ENCODE measurements around the gene NSMCE1. TPM values are rescaled to one million over a fixed set of nuclear protein-coding genes. Genes with fewer than 3 reads are reported as not detected.
"Not testable (repeated sequence)": the region's sequence is repeated elsewhere in the genome, so short reads cannot be mapped to it uniquely, and the experiment has no call there.

Gene NSMCE1
- total RNA-seq, 1 experiment from 2014 or later = 39.5 TPM

- Histone ChIP-seq H3K27ac (no peak overlapping the region), H3K36me3 (no peaks in the 10 kb centered on the region), H3K4me3 (no peak overlapping the region), H3K9me3 (replicated peaks) (no peaks in the 10 kb centered on the region), H3K27me3 (no peaks in the 10 kb centered on the region), H3K4me1 (peaks cover 32% of the 10 kb centered on the region)
- no peak for DNase-seq
Observed at GRCh38 chr16:27220120-27220519, 48.5 kb downstream of the NSMCE1 start.

GRCh38 chr16:27219161-27219560 is 49.4 kb downstream of the NSMCE1 start:
- no peak for DNase-seq
- Histone ChIP-seq H3K27ac (no peak overlapping the region), H3K27me3 (no peaks in the 10 kb centered on the region), H3K9me3 (replicated peaks) (no peaks in the 10 kb centered on the region), H3K36me3 (no peaks in the 10 kb centered on the region), H3K4me1 (peaks cover 31% of the 10 kb centered on the region), H3K4me3 (no peak overlapping the region)

GRCh38 chr16:27218756-27219155 is 49.8 kb downstream of the NSMCE1 start:
- Histone ChIP-seq H3K27me3 (no peaks in the 10 kb centered on the region), H3K4me1 (peaks cover 27% of the 10 kb centered on the region), H3K4me3 (no peak overlapping the region), H3K27ac (no peak overlapping the region), H3K9me3 (replicated peaks) (no peaks in the 10 kb centered on the region), H3K36me3 (no peaks in the 10 kb centered on the region)
- no peak for DNase-seq

GRCh38 chr16:27217256-27217655 is 51.3 kb downstream of the NSMCE1 start:
- H3K27me3 ChIP-seq = no peaks in the 10 kb centered on the region
- no peak overlapping the region for H3K27ac ChIP-seq
- DNase-seq = peak; percentile 59 to 79
- H3K36me3 ChIP-seq = no peaks in the 10 kb centered on the region
- peaks cover 13% of the 10 kb centered on the region for H3K4me1 ChIP-seq
- H3K9me3 ChIP-seq (replicated peaks) = no peaks in the 10 kb centered on the region
- no peak overlapping the region for H3K4me3 ChIP-seq

- Histone ChIP-seq H3K27ac (no peak overlapping the region), H3K4me1 (peaks cover 5% of the 10 kb centered on the region; the same call in 1 of the 2 replicates), H3K9me3 (replicated peaks) (no peaks in the 10 kb centered on the region), H3K36me3 (no peaks in the 10 kb centered on the region), H3K4me3 (no peak overlapping the region), H3K27me3 (no peaks in the 10 kb centered on the region)
- DNase-seq = no peak
Observed at GRCh38 chr16:27216297-27216885, 52.2 kb downstream of the NSMCE1 start.

GRCh38 chr16:27215660-27216059 is 52.9 kb downstream of the NSMCE1 start:
- H3K27ac ChIP-seq = no peak overlapping the region
- no peaks in the 10 kb centered on the region for H3K27me3 ChIP-seq
- no peaks in the 10 kb centered on the region for H3K9me3 ChIP-seq (replicated peaks)
- H3K4me1 ChIP-seq = peaks cover 4% of the 10 kb centered on the region; the same call in 1 of the 2 replicates
- no peak overlapping the region for H3K4me3 ChIP-seq
- H3K36me3 ChIP-seq = no peaks in the 10 kb centered on the region; the same call in 1 of the 2 replicates
- DNase-seq = no peak

- peaks cover 4% of the 10 kb centered on the region; the same call in 1 of the 2 replicates for H3K4me1 ChIP-seq
- no peaks in the 10 kb centered on the region for H3K9me3 ChIP-seq (replicated peaks)
- no peak overlapping the region for H3K4me3 ChIP-seq
- no peak for DNase-seq
- H3K36me3 ChIP-seq = no peaks in the 10 kb centered on the region; the same call in 1 of the 2 replicates
- no peak overlapping the region for H3K27ac ChIP-seq
- no peaks in the 10 kb centered on the region for H3K27me3 ChIP-seq
Observed at GRCh38 chr16:27214084-27214961, 54.2 kb downstream of the NSMCE1 start.

- no peaks in the 10 kb centered on the region for H3K4me1 ChIP-seq
- no peaks in the 10 kb centered on the region for H3K9me3 ChIP-seq (replicated peaks)
- no peak for DNase-seq
- no peak overlapping the region for H3K4me3 ChIP-seq
- H3K27ac ChIP-seq = no peak overlapping the region
- H3K36me3 ChIP-seq = no peaks in the 10 kb centered on the region; the same call in 1 of the 2 replicates
- H3K27me3 ChIP-seq = no peaks in the 10 kb centered on the region
Observed at GRCh38 chr16:27211026-27211425, 57.5 kb downstream of the NSMCE1 start.

- Histone ChIP-seq H3K27ac (no peak overlapping the region), H3K36me3 (no peaks in the 10 kb centered on the region; the same call in 1 of the 2 replicates), H3K27me3 (no peaks in the 10 kb centered on the region), H3K9me3 (replicated peaks) (no peaks in the 10 kb centered on the region), H3K4me1 (no peaks in the 10 kb centered on the region), H3K4me3 (no peak overlapping the region)
- DNase-seq = no peak
Observed at GRCh38 chr16:27210174-27210573, 58.4 kb downstream of the NSMCE1 start.

GRCh38 chr16:27209591-27209990 is 59.0 kb downstream of the NSMCE1 start:
- Histone ChIP-seq H3K27me3 (no peaks in the 10 kb centered on the region), H3K36me3 (no peaks in the 10 kb centered on the region; the same call in 1 of the 2 replicates), H3K4me3 (no peak overlapping the region), H3K9me3 (replicated peaks) (no peaks in the 10 kb centered on the region), H3K27ac (no peak overlapping the region), H3K4me1 (no peaks in the 10 kb centered on the region)
- DNase-seq = no peak

- Histone ChIP-seq H3K36me3 (no peaks in the 10 kb centered on the region; the same call in 1 of the 2 replicates), H3K4me3 (no peak overlapping the region)
- no peak for DNase-seq
Observed at GRCh38 chr16:27208796-27209195, 59.8 kb downstream of the NSMCE1 start.

GRCh38 chr16:27208081-27208680 is 60.4 kb downstream of the NSMCE1 start:
- Histone ChIP-seq H3K9me3 (replicated peaks) (no peaks in the 10 kb centered on the region), H3K4me1 (no peaks in the 10 kb centered on the region), H3K27me3 (no peaks in the 10 kb centered on the region), H3K27ac (no peak overlapping the region), H3K4me3 (no peak overlapping the region), H3K36me3 (no peaks in the 10 kb centered on the region; the same call in 1 of the 2 replicates)
- DNase-seq = no peak

More at GRCh38 chr16:27208796-27209195, 59.8 kb downstream of the NSMCE1 start:
- Histone ChIP-seq H3K9me3 (replicated peaks) (no peaks in the 10 kb centered on the region), H3K27ac (no peak overlapping the region), H3K4me1 (no peaks in the 10 kb centered on the region), H3K27me3 (no peaks in the 10 kb centered on the region)

GRCh38 chr16:27207121-27207520 is 61.5 kb downstream of the NSMCE1 start:
- not testable (repeated sequence) for H3K27ac ChIP-seq, H3K4me3 ChIP-seq

GRCh38 chr16:27205423-27206065 is 63.0 kb downstream of the NSMCE1 start:
- no peaks in the 10 kb centered on the region for H3K27me3 ChIP-seq
- no peaks in the 10 kb centered on the region for H3K9me3 ChIP-seq (replicated peaks)
- no peak overlapping the region for H3K27ac ChIP-seq
- no peak for DNase-seq
- H3K36me3 ChIP-seq = no peaks in the 10 kb centered on the region; the same call in 1 of the 2 replicates
- 0 out of 2 replicates have a peak, but pooled peaks cover 3% of the 10 kb centered on the region for H3K4me1 ChIP-seq
- no peak overlapping the region for H3K4me3 ChIP-seq

More at GRCh38 chr16:27207121-27207520, 61.5 kb downstream of the NSMCE1 start:
- DNase-seq; H3K27me3 ChIP-seq; H3K9me3 ChIP-seq (replicated peaks); H3K4me1 ChIP-seq; H3K36me3 ChIP-seq: not testable (repeated sequence)
